HG02763 (cell line): Measurements from ENCODE around the gene KLHL7.
A peak's percentile ranks its signal among the peaks of the same experiment; 100 is the strongest.

Experiments
- ATAC-seq: cut with Tn5 transposase; IDR thresholded peaks from one replicate; pipeline ENCODE4 v1.9.1; 2021; ENCODE audit warnings: mild to moderate bottlenecking, moderate library complexity; ENCODE audit not compliant: unreplicated experiment

The KLHL7 gene, protein sequence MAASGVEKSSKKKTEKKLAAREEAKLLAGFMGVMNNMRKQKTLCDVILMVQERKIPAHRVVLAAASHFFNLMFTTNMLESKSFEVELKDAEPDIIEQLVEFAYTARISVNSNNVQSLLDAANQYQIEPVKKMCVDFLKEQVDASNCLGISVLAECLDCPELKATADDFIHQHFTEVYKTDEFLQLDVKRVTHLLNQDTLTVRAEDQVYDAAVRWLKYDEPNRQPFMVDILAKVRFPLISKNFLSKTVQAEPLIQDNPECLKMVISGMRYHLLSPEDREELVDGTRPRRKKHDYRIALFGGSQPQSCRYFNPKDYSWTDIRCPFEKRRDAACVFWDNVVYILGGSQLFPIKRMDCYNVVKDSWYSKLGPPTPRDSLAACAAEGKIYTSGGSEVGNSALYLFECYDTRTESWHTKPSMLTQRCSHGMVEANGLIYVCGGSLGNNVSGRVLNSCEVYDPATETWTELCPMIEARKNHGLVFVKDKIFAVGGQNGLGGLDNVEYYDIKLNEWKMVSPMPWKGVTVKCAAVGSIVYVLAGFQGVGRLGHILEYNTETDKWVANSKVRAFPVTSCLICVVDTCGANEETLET

GRCh38 chr7:23105644-23106056, at the start of gene KLHL7:
TSS of gene KLHL7 (plus strand) at chr7:23105785. CDS start at chr7:23106027, 242 bp downstream.
- peak; percentile 97 for ATAC-seq

DNA sequence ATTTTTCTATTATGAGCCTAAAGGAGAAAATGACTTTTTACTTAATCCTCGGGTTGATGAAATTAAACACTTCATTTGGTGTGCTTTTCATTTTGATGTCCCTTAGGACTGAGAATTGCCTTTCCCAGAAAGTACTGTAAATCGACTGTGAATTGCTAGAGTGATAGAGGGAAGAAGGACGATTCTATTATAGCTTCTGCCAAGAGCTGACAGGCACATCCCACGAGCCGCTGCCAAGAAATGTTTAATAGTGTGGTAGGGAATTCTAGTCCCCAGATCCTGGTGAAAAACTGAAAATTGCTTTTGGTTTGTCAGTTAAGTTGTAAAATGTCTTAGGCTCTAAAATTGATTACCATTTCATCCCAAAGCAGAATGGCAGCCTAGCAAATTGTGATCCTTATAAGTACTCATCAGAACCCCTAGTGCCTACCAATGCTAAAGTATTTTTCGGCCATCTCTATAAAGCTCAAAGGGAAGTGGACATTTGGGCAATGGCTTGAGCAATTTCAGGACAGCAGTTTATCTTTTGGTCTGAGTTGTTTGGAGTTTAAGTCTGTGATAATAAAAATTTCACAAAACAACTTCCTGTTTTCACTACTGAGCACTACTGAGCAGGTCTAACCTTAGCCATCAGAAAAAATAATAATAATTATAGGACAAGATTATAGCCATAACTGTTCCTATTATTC, 47.0 kb upstream of the KLHL7 start:
- ATAC-seq: no peak

- no peak for ATAC-seq
Observed at GRCh38 chr7:23061327-23061726, 44.3 kb upstream of the KLHL7 start.

- ATAC-seq: no peak
Observed at GRCh38 chr7:23062452-23062851, 43.1 kb upstream of the KLHL7 start.

DNA sequence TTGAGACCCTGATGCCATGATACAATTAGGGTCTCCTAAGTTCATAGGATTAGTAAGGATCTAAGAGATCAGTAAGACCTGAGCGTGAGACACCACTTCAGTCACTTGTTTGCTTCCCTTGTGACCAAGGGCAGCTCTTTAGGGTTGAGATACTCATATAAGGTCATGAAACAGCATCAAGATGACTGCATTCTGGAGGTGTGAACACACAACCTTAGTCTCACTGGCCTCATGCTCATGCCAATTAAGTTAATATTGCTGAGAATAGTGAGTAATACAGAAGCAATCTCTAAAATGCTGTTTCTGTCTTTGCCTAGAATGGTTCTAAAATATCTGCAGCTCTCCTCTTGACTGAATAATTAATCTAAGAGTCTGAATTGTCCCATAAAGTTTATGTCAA, 39.6 kb upstream of the KLHL7 start:
- ATAC-seq: no peak

DNA sequence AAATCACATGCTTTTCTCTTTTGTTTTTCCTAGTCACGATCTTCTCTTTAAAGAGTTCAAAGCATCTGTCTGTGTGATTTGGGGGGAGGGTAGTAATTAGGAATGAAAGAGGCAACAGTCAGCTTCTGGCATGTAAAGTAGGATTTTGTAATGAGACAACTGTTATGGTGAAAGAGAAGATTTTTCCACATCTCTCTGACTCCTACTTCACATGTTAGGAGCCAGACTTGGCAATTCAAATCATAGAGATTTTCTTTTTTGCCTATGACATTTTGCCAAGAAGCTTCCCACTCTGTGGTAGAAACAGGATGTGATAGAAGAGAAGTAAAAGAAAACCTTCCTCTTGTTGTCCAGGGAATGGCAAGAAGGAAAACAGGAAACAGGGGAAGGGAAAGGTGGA, 38.3 kb upstream of the KLHL7 start:
- ATAC-seq: no peak

DNA sequence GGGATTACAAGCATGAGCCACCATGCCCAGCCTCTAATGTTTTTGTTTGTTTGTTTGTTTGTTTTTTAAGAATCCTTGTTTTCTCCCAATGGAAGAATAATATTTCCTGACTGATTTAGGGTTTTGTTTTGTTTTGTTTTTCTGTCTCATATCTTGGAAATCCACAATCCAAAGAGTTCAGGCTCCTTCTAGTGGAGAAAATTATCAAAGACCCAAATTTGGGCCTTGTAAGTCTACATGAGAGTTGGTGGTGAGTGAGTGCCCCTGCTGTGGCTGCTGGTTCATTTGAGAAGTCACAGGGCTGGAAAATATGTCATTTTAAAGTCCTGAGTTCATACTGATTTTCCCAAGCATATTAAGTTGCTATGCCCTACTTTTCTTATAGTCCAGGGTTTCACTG, 33.5 kb upstream of the KLHL7 start:
- ATAC-seq: no peak

DNA sequence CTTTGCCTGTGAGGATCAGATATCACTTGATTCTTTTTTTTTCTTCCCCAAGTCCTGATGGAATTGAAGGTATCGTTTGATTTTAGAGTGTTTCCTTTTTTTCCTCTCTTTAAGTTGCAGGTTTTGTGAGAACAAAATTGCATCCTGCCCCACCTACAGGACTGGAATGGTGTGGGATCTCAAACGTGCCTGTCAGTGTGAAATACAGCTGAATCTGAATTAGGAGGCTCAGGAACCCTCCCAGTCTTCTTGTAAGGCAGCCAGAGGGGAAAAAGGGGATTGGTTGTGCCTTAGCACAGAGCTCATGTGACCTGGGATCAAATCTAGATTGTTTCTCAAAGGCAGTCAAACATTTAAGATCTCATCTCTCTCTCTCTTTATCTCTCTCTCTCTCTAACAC, 32.7 kb upstream of the KLHL7 start:
- no peak for ATAC-seq

DNA sequence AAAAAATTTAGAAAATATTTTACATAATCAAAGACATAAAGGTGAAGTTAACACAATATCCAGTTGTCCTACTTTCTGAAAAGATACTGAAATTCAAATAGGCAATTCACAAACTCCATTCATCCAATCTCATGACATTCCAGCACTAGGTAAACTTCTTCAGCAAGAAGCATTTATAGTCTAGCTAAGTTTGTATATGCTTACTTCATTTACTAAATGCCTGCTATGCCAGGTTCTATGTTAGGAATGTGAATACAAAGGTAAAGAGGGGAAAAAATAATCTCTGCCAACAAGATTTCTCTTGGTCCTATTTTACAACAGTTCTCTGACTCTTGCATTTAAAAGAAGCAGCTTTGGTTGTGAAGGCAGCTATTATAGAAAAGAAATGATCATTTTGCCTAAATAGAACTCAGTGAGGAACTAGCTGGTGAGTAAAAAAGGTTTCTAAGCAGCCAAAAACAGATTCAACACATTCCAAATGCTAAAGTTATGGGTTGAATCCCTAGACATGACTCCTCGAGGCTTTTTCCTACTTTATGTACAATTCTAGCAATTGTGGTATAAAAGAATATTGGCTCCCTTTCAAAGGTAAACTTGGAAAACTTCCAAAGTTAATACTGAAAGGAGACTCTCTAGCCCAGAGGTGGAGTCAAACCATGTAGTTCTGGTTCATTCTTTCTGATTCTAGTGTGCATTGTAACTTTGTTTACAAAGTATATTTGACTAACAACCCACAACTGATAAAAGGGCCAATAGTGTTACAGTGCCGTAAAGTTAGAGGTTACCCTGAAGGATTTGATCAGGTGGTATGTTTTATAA, 30.9 kb upstream of the KLHL7 start:
- ATAC-seq: no peak

DNA sequence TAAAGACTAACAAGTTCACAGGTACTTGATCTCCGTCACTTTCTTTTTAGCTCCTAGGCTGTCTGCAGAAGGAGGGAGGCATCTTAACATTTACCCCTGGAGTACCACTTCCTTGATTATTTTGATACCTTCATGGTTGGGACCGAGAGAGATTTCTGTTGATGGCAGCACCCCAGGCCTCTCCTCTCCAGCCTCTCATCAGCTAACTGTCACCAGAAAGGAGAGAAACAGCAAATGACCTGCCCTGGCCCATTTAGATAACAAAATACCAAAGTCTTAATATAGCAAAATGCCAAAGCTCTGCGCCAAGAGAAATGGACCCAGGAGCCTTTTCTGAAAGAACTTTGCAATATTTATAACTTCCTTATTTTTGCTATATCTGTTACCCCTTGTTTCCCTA, 30.0 kb upstream of the KLHL7 start:
- no peak for ATAC-seq

DNA sequence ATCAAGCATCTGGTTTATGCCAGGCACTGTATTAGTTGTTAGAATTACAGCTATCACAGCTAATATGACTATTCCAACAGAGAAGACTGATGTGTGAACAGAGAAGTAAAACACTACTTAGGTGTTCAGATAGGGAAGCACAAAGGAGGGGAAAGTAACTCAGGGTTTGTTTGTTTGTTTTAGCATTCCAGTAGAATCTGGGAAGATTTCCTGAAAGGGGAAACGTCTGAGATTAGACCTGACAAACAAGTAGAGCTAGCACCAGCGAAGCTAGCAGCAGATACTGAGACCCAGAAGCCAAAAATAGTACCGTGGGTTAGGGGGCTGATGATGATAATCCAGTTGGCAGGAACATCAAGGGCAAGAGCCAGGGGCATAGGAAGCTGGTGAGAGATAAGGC, 28.8 kb upstream of the KLHL7 start:
- ATAC-seq: no peak

DNA sequence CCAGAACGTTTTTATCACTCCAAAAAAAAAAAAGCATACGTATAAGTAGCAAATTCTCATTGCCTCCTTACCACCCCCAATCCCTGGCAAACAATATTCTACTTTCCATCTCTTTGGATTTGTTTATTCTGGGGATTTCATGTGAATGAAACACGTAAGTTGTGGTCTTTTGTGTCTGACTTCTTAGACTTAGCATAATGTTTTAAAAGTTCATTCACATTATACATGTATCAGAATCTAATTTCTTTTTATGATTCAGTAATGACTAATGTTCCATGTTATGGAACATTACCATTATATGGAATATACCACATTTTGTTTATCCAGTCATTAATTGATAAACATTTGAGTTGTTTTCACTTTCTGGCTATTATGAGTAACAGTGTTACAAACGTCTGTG, 12.5 kb upstream of the KLHL7 start:
- no peak for ATAC-seq

- ATAC-seq: no peak
Observed at GRCh38 chr7:23093546-23093945, 12.0 kb upstream of the KLHL7 start.

DNA sequence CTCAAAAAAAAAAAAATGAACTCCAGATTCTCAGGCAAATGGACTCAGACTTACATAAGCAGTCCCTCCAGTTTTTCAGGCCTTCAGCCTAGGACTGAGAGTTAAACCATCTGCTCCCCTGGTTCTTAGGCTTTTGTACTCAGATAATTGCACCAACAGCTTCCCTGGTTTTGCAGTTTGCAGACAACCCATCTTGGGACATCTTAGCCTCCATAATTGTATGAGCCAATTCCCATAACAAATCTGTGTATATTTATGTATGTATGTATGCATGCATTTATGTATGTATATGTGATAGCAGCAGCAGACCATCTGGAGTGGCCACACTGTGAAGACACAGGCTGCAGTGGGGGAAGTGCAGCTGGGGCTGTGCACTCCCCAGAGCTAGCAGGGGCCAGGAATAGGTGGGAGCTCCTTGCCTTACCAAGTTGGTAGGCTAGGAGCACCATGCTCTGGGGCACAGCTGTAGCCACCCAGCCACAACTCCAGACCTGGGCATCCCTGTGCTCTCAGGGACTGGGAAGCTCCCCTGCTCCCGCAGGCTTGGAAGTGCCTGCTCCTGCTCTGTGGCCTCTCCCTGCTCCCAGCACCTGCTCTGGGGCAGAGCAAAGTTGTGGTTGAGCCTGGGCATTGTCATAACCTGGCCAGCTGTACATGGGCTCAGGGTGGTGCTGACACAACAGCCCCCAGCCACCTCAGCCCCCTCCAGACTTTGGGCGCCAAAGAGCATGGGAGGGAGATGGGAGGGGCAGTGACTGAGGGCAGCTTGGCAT, 8.9 kb upstream of the KLHL7 start:
- ATAC-seq: no peak

DNA sequence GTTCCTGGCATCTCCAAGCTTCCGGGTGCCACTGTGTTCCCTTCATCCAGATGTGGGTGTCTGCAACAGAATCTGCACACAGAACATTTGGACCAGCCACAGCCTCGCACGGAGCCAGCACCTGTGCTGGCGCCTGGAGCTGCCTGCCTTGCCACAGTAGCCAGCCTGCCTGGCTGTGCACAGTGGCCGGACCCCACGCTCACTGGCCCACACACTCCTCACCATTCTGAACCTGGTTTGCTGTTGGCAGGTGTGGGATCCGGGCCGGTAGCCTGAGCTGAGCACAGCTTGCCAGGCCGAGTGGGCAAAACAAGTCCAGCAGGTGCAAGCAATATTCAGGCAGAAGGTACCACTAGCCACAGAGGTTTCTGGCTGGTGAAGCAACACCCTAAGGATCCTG, 7.6 kb upstream of the KLHL7 start:
- ATAC-seq: no peak

- no peak for ATAC-seq
Observed at GRCh38 chr7:23098460-23098859, 7.1 kb upstream of the KLHL7 start.

DNA sequence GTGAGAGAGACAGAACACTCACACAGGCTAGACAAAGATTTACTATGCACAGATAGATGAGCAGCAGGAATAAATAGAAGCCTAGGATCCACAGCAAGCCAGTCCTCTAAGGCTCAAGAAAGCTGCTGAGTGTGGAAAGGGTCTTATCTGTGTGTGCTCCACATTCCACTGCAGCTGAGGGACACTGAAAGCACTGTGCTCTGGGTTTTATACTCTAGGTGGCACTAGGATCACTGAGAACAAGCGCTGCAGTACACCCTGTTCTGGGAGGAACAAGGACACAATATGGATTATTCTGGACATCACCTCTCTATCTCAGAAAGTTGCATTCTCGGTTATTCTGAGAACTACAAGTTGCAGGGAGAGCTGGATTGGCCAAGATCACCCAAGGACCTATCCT, 4.9 kb upstream of the KLHL7 start:
- ATAC-seq: no peak

DNA sequence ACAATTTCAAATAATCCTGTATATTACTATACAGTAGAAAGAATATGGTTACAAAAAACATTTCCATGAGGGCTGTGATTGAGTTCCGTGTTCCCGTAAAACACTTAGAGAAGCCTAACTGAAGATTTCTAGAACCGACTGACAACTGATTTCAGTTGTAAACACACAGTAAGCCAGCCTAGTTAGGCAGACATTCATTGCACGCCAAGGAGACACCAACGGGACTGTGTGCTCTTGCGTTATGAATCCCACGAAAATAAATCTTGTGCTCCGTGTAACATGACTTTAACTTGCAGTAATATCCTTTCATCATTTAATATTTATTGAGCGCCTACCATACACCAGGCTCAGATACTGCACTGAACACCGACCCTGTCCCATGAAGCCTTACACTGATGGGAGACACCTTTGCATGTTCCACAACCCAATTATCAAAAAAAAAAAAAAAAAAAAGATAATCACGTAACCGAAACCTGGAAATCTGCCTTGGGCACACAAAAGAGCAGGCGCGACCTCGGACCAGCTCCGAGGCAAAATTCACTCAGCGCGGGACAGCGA, 420 bp upstream of the KLHL7 start:
- peak; percentile 13 for ATAC-seq

GRCh38 chr7:23106057-23106822, 655 bp downstream of the KLHL7 start:
- peak; percentile 26 for ATAC-seq
